A673 (cell line): Measurements from ENCODE around the gene MAMDC2. TPM values are rescaled to one million over a fixed set of nuclear protein-coding genes. Genes with fewer than 3 reads are reported as not detected.

Experiments
- BruUV-seq: library from RNA; stranded (reverse); fragments of 400-500 nt; replicated peaks from 2 replicates; lab custom pipeline; 2021; lab: Mats Ljungman, UMichigan
- CTCF ChIA-PET: fragments of 300-600 bp; sonication (Branson Sonifier 250); formaldehyde crosslinking; loops from one replicate; lab custom pipeline; 2022; ENCODE audit warnings: antibody characterized with exemption; lab: Charles Lee
- POLR2A ChIA-PET: fragments of 300-600 bp; sonication (Branson Sonifier 250); formaldehyde crosslinking; loops from one replicate; lab custom pipeline; 2022; ENCODE audit warnings: antibody characterized with exemption; ENCODE audit not compliant: low non-redundant PET; lab: Charles Lee
- DNase-seq: peaks from one replicate; pipeline ENCODE4 v3.0.0-alpha.2; 2015; ENCODE audit warnings: low spot score
- H3K27ac ChIP-seq: fragments of 200-600 bp; sonication (generic); 2 replicates; pipeline ENCODE4 v1.5.1; 2016; ENCODE audit warnings: mixed run types, low read depth, mild to moderate bottlenecking, mixed read lengths, antibody characterized with exemption, low read length; ENCODE audit not compliant: poor library complexity, severe bottlenecking
- H3K27me3 ChIP-seq: fragments of 200-600 bp; sonication (generic); replicated peaks from 2 replicates; pipeline ENCODE4 v1.6.1; 2017; ENCODE audit warnings: mixed run types, low read depth, mild to moderate bottlenecking, mixed read lengths, antibody characterized with exemption, low read length; ENCODE audit not compliant: insufficient read depth, poor library complexity
- H3K36me3 ChIP-seq: fragments of 200-600 bp; sonication (generic); 2 replicates; pipeline ENCODE4 v1.6.1; 2016; ENCODE audit warnings: mixed run types, mild to moderate bottlenecking, mixed read lengths, antibody characterized with exemption, low read length; ENCODE audit not compliant: insufficient read depth, poor library complexity, severe bottlenecking
- H3K4me1 ChIP-seq: fragments of 200-600 bp; sonication (generic); 2 replicates; pipeline ENCODE4 v1.6.1; 2017; ENCODE audit warnings: mixed run types, mild to moderate bottlenecking, mixed read lengths, antibody characterized with exemption, low read length; ENCODE audit not compliant: insufficient read depth, poor library complexity, severe bottlenecking
- H3K4me3 ChIP-seq: fragments of 200-600 bp; sonication (generic); 2 replicates; pipeline ENCODE4 v1.5.1; 2016; ENCODE audit warnings: low read depth, mixed run types, mild to moderate bottlenecking, mixed read lengths, low read length; ENCODE audit not compliant: poor library complexity, severe bottlenecking
- H3K9me3 ChIP-seq: fragments of 200-600 bp; sonication (generic); 2 replicates; pipeline ENCODE4 v1.6.1; 2016; ENCODE audit warnings: mixed run types, low read depth, mild to moderate bottlenecking, mixed read lengths, antibody characterized with exemption, low read length; ENCODE audit not compliant: poor library complexity, severe bottlenecking
- EZH2 ChIP-seq: fragments of 200-600 bp; sonication (generic); IDR thresholded peaks from 2 replicates; pipeline ENCODE4 v1.6.1; 2017; ENCODE audit warnings: borderline replicate concordance, low read depth, mild to moderate bottlenecking, mixed read lengths, antibody characterized with exemption, low read length; ENCODE audit not compliant: poor library complexity, severe bottlenecking
- intact Hi-C: fragments of 100-400 bp; cut with micrococcal nuclease; formaldehyde crosslinking; loops from one replicate; pipeline ENCODE4 v1.10.0; 2022; ENCODE audit not compliant: unreplicated experiment
- total RNA-seq: library from RNA; stranded (reverse); gene quantifications from 2 replicates; pipeline ENCODE4 v1.2.3, GENCODE V29; 2021
- TF ChIP-seq, protein P1 (sequence below): fragments of 300-800, 200-600 bp; sonication (generic); conservative IDR thresholded peaks from 2 replicates; pipeline ENCODE4 v1.5.1; 2017; ENCODE audit warnings: low read depth, mild to moderate bottlenecking, antibody characterized with exemption, low read length, moderate library complexity, mixed read lengths

Gene MAMDC2
- total RNA-seq, 1 experiment from 2014 or later: not detected

DNA sequence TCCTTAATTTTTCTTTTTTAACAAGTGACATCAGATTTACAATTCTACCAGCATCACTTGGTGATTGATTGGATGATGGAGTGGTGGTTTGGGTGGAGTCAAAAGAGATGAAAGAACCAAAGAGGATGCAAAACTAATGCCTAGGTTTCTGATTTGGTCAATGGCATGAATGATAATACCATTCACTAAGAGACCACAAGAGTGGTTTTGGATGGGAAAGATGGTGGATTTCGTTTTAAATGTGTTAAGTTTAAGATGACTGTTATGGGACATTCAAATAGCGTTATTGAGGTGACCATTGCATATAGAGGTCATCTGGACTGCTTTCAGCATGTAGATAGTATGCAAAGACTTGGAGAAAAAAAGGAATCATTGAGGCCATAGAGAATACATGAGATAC, 218.7 kb downstream of the MAMDC2 start:
- Histone ChIP-seq H3K4me1 (peaks cover 30% of the 10 kb centered on the region), H3K27me3 (no peaks in the 10 kb centered on the region), H3K9me3 (no peaks in the 10 kb centered on the region), H3K4me3 (no peak overlapping the region), H3K36me3 (peaks cover 45% of the 10 kb centered on the region), H3K27ac (no peak overlapping the region)
- no peak for DNase-seq
- intact Hi-C loops: no loop called here
- no peak for TF ChIP-seq EZH2
- TF ChIP-seq, protein P1, sequence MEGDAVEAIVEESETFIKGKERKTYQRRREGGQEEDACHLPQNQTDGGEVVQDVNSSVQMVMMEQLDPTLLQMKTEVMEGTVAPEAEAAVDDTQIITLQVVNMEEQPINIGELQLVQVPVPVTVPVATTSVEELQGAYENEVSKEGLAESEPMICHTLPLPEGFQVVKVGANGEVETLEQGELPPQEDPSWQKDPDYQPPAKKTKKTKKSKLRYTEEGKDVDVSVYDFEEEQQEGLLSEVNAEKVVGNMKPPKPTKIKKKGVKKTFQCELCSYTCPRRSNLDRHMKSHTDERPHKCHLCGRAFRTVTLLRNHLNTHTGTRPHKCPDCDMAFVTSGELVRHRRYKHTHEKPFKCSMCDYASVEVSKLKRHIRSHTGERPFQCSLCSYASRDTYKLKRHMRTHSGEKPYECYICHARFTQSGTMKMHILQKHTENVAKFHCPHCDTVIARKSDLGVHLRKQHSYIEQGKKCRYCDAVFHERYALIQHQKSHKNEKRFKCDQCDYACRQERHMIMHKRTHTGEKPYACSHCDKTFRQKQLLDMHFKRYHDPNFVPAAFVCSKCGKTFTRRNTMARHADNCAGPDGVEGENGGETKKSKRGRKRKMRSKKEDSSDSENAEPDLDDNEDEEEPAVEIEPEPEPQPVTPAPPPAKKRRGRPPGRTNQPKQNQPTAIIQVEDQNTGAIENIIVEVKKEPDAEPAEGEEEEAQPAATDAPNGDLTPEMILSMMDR: no peak
- ChIA-PET POLR2A (no interaction called here), CTCF (no interaction called here)
- BruUV-seq: no TSS peak

DNA sequence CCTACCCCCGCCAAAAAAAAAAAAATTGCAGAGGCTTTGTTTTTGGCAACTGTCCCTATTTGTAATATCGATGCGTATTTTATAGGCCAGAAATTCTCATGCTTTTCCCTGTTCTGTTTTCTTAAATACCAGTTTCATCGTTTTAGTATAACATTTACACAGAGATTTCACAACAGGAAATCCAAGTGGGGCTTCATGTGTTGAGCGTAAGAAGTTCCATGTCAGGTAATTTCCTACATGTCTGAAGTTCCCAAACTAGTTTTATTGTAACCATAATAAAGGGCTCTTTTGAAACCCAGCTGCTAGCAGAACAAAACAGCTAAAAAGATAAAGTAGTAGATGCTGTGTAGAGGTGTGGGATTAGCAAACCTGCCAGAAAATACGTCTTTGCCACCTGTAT, 219.3 kb downstream of the MAMDC2 start:
- Histone ChIP-seq H3K4me3 (no peak overlapping the region), H3K9me3 (no peaks in the 10 kb centered on the region), H3K27ac (no peak overlapping the region), H3K27me3 (no peaks in the 10 kb centered on the region), H3K36me3 (peaks cover 49% of the 10 kb centered on the region), H3K4me1 (peaks cover 29% of the 10 kb centered on the region)
- intact Hi-C loops: no loop called here
- POLR2A ChIA-PET: no interaction called here
- no peak for DNase-seq
- TF ChIP-seq, protein P1: no peak
- TF ChIP-seq EZH2: no peak
- CTCF ChIA-PET: no interaction called here
- BruUV-seq: no TSS peak

DNA sequence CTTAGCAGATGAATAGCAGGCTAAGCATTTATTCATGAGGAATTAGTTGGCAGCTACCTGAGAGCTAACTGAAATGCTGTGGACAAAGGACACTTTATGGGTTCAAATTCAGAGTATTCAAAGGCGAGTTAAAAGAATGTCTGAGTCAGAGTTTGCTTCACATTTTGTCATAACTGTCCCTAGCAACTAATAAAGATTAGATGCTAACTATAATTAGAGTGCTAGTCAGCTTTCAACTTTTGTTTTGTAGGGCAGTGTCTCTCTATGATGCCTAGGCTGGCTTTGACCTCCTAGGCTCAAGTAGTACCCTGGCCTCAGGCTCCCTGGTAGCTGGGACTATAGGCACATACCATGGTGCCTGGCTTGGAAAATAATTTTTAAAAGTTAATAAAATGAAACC, 219.8 kb downstream of the MAMDC2 start:
- ChIA-PET CTCF (no interaction called here), POLR2A (no interaction called here)
- Histone ChIP-seq H3K27ac (no peak overlapping the region), H3K4me3 (no peak overlapping the region), H3K27me3 (no peaks in the 10 kb centered on the region), H3K9me3 (no peaks in the 10 kb centered on the region), H3K36me3 (peaks cover 51% of the 10 kb centered on the region), H3K4me1 (peaks cover 24% of the 10 kb centered on the region)
- no peak for TF ChIP-seq EZH2
- TF ChIP-seq, protein P1: no peak
- intact Hi-C loops: no loop called here
- DNase-seq: no peak
- no TSS peak for BruUV-seq

Other genes with a start within 250 kb of the MAMDC2 start
- gene CFAP95, start 223.0 kb upstream of the MAMDC2 start, total RNA-seq: 1.5 and 2.6 TPM in 2 replicates
- 26.4 and 26.5 TPM in 2 replicates for gene SMC5, start 215.1 kb downstream of the MAMDC2 start, total RNA-seq